ENCODE data around the gene INO80E. TPM values are rescaled to one million over a fixed set of nuclear protein-coding genes. Genes with fewer than 3 reads are reported as not detected.
A peak's percentile ranks its signal among the peaks of the same experiment; 100 is the strongest.

INO80E gene
- total RNA-seq, 2 experiments from 2014 or later, result 75.9 to 79.1 TPM

DNA sequence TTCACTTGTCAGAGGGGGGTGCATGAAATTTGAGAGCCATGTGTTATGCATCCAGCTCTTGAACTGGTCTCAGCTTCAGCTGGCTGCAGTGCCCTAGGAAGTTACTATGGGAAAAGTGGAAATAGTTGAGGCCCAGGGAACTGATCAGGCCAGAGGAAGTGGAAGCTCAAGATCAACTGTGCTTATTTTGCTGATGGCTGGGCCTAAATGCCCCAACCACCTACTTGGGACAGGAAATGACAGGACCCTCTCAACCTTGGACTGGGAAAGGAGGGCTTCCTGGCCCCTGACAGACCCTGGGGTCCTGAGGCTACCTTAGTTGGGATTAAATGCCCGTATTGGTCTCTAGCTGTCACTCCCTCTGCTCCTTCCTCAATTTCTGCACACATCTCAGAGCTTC is 23.5 kb upstream of the INO80E start:
- H3K4me3 Mint-ChIP-seq, result no peak overlapping the region
- intact Hi-C loops (cut with micrococcal nuclease), result no loop called here

GRCh38 chr16:29972992-29973383 is 23.1 kb upstream of the INO80E start:
- Mint-ChIP-seq H3K27ac (peak overlapping the region; percentile 70), H3K36me3 (ENCODE audit: low read depth) (peaks cover 21% of the 10 kb centered on the region), H3K4me3 (peak overlapping the region; percentile 80), H3K4me1 (ENCODE audit: low read depth) (peaks cover 30% of the 10 kb centered on the region), H3K9me3 (peaks cover 6% of the 10 kb centered on the region), H3K27me3 (no peaks in the 10 kb centered on the region)
- intact Hi-C loops (cut with micrococcal nuclease), result no loop called here
- CTCF ChIA-PET, result interaction anchor here (0.7 to 2.7 kb wide), 15 partner anchors 11 to 272 kb away, joined by 3 to 20 read pairs (median 5); partner anchors contain the start of genes CDIPT, PAGR1, TBX6 and TMEM219
- ATAC-seq (no peak), DNase-seq (no peak)
- POLR2A ChIA-PET, result interaction anchor here (0.6 to 8.9 kb wide), 9 partner anchors 10 to 175 kb away, joined by 3 to 74 read pairs (median 4); partner anchors contain the start of genes ALDOA, HIRIP3, INO80E and MAZ
- TF ChIP-seq CTCF (IDR thresholded peaks at IDR 0.05), result no peak

More for the DNA sequence above, 23.5 kb upstream of the INO80E start:
- TF ChIP-seq CTCF (IDR thresholded peaks at IDR 0.05), result no peak
- CTCF ChIA-PET, result interaction anchor here (1.2 to 2.7 kb wide), 10 partner anchors 11 to 271 kb away, joined by 3 to 20 read pairs (median 6); partner anchors contain the start of genes CDIPT, PAGR1 and TMEM219
- H3K9me3 Mint-ChIP-seq, result peaks cover 6% of the 10 kb centered on the region
- H3K36me3 Mint-ChIP-seq (ENCODE audit: low read depth), result peaks cover 21% of the 10 kb centered on the region
- no peaks in the 10 kb centered on the region for H3K27me3 Mint-ChIP-seq
- no peak for DNase-seq
- peaks cover 30% of the 10 kb centered on the region for H3K4me1 Mint-ChIP-seq (ENCODE audit: low read depth)
- H3K27ac Mint-ChIP-seq, result no peak overlapping the region
- POLR2A ChIA-PET, result interaction anchor here (1.0 to 8.9 kb wide), 6 partner anchors 11 to 165 kb away, joined by 3 to 74 read pairs (median 8); partner anchors contain the start of genes HIRIP3, INO80E, KCTD13 and MAZ
- ATAC-seq, result no peak

DNA sequence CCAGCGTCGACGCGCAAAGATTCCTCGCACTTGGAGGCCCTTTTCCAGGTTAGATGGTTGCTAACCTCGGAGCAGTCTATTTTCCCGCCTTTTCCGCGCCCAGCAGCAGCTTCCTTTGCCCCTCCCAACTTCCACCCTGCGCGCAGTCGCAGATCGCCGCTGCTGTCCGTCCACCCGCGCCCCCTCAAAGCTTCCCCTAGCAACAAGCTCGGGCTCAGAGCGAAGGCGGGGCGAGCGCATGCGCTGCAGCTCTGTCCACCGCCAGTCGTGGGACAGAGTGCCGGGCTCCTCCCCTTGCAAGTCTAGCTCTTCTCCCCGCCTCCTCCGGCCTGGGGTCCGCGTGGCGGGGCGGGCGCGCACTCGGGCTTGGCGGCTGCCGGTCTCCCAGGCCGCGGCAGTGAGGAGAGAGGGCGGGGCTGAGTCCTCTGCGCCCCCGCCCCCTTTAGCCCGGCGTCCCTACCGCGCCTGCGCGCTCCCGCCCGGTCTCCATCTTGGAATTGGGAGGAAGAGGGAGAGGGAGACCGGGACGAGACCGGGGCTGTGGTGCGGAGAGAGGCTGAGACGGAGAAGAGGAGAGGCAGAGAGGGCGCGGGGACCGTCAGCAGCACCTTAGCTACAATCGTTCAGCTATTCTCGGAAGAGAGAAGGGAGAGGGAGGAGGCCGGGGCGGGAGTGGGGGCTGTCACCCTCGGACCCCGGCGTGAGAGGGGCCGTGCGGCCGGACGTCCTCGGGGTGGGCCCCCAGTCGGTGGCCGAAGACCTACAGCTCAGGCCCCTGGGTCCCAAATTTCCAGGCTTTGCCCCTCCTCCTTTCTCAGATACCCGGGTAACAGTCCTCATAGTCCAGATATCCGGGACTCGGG is 22.4 kb upstream of the INO80E start, which contains the start of gene TAOK2:
TAOK2 (plus strand) TSS at position 485 of the 863 bp plus-strand sequence. CDS start 3,905 bp downstream, outside the sequence.
- peak; percentile 98 for DNase-seq
- intact Hi-C loops (cut with micrococcal nuclease), result no loop called here
- no peaks in the 10 kb centered on the region for H3K27me3 Mint-ChIP-seq
- ChIA-PET CTCF (interaction anchor here (0.7 to 2.7 kb wide), 16 partner anchors 12 to 272 kb away, joined by 3 to 20 read pairs (median 4); partner anchors contain the start of genes CDIPT, PAGR1, TBX6 and TMEM219), POLR2A (interaction anchor here (0.6 to 8.9 kb wide), 12 partner anchors 10 to 176 kb away, joined by 3 to 74 read pairs (median 4); partner anchors contain the start of genes ALDOA, HIRIP3, INO80E and MAZ)
- peak within 1 kb of the TSS; percentile 91 for H3K27ac Mint-ChIP-seq
- peaks cover 6% of the 10 kb centered on the region for H3K9me3 Mint-ChIP-seq
- no peak for TF ChIP-seq CTCF (IDR thresholded peaks at IDR 0.05)
- peak within 1 kb of the TSS; percentile 80 for H3K4me3 Mint-ChIP-seq
- H3K4me1 Mint-ChIP-seq (ENCODE audit: low read depth), result peaks cover 30% of the 10 kb centered on the region
- peak; percentile 99 for ATAC-seq
- H3K36me3 Mint-ChIP-seq (ENCODE audit: low read depth), result peaks cover 19% of the 10 kb centered on the region

DNA sequence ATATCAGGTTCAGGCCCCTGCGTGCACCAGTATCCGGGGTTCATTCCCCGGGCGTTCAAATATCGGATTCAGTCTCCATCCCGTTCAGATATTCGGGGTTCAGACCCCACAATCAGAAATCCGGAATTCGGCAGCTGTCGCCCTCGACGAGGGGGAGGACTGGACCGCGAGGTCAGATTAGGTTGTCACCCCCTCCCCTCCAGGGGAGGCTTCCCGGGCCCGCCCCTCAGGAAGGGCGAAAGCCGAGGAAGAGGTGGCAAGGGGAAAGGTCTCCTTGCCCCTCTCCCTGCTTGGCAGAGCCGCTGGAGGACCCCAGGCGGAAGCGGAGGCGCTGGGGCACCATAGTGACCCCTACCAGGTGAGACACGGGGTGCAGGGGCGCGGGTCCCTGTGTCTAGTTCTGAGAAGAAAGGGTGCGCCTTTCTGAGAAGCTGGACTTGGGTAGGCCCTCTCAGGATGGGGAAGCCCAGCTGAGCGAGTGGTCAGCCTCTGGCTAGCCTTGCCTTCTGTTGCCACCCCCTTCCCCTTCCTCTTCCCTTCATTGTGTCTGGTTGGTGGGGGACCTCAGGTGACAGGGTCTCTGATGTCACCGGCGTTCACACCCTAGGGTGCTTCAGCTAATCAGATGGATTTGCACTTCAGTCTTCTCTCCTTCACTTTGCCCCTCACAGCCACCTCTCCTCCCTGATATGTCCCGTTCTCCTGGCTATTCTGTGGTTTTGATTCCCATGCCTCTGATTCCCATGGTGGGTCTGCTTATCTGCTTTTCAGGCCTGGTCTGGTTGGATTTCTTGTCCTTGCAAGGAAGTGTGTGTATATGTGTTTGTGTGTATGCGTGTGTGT is 21.5 kb upstream of the INO80E start:
- no peak for ATAC-seq
- intact Hi-C loops (cut with micrococcal nuclease), result no loop called here
- Mint-ChIP-seq H3K27me3 (no peaks in the 10 kb centered on the region), H3K36me3 (ENCODE audit: low read depth) (peaks cover 21% of the 10 kb centered on the region), H3K9me3 (peaks cover 6% of the 10 kb centered on the region), H3K27ac (peak overlapping the region; percentile 91), H3K4me3 (peak overlapping the region; percentile 80), H3K4me1 (ENCODE audit: low read depth) (peaks cover 30% of the 10 kb centered on the region)
- CTCF ChIA-PET, result interaction anchor here (0.6 to 2.7 kb wide), 9 partner anchors 11 to 273 kb away, joined by 3 to 20 read pairs (median 3); partner anchors contain the start of gene TMEM219
- POLR2A ChIA-PET, result interaction anchor here (1.0 to 8.9 kb wide), 7 partner anchors 11 to 167 kb away, joined by 3 to 74 read pairs (median 8); partner anchors contain the start of genes HIRIP3, INO80E, MAZ and TMEM219
- no peak for TF ChIP-seq CTCF (IDR thresholded peaks at IDR 0.05)
- peak; percentile 47 for DNase-seq
